SK-N-SH (cell line): ENCODE results near the gene OLFM1. TPM values are rescaled to one million over a fixed set of nuclear protein-coding genes. Genes with fewer than 3 reads are reported as not detected.

Experiments used
- CTCF ChIA-PET: fragments of 300-600, 350-600 bp; formaldehyde crosslinking; extraction: SDS; loops from one replicate; lab custom pipeline; 2021; lab: Yijun Ruan, JAX
- POLR2A ChIA-PET: fragments of 350-600 bp; sonication (Branson Sonifier 250); formaldehyde crosslinking; extraction: SDS; loops from one replicate; lab custom pipeline; 2020; ENCODE audit warnings: antibody characterized with exemption, inconsistent platforms; lab: Yijun Ruan, JAX
- DNase-seq: peaks from one replicate; pipeline ENCODE4 v3.0.0; 2012
- H2AFZ ChIP-seq: fragments of 200-600 bp; sonication (generic); 2 replicates; pipeline ENCODE4 v1.8.1; 2016; ENCODE audit warnings: antibody characterized with exemption, mild to moderate bottlenecking, low read depth
- H3F3A ChIP-seq: fragments of 200-600 bp; sonication (generic); replicated peaks from 2 replicates; pipeline ENCODE3; 2016; ENCODE audit warnings: antibody characterized with exemption, mild to moderate bottlenecking; ENCODE audit not compliant: insufficient read depth
- H3K27ac ChIP-seq, 2 experiments: fragments of 200-500 bp in 1 of 2; fragments of 200-600 bp in 1 of 2; sonication (Bioruptor generic) in 1 of 2; sonication (generic), shearing (Covaris generic) in 1 of 2; 2 replicates each; pipeline versions ENCODE4 v1.5.1 to v1.6.1; 2014 to 2016; ENCODE audit warnings: low read depth in 2 of 2, inconsistent platforms in 1 of 2, low read length in 1 of 2, mild to moderate bottlenecking in 1 of 2, mixed read lengths in 1 of 2
- H3K27me3 ChIP-seq: fragments of 200-600 bp; sonication (generic), shearing (Covaris generic); 2 replicates; pipeline ENCODE4 v1.6.1; 2016; ENCODE audit warnings: mixed run types; ENCODE audit not compliant: insufficient read depth
- H3K36me3 ChIP-seq, 2 experiments: fragments of 200-500 bp in 1 of 2; fragments of 200-600 bp in 1 of 2; sonication (Bioruptor generic) in 1 of 2; sonication (generic) in 1 of 2; replicated peaks in 1 of 2; 2 replicates each; pipeline versions ENCODE3 to v1.5.1; 2014 to 2016; ENCODE audit warnings: low read length in 1 of 2, mild to moderate bottlenecking in 1 of 2; ENCODE audit not compliant: insufficient read depth in 2 of 2, control insufficient read depth in 1 of 2
- H3K4me1 ChIP-seq, 2 experiments: fragments of 200-500 bp in 1 of 2; fragments of 200-600 bp in 1 of 2; sonication (Bioruptor generic) in 1 of 2; sonication (generic), shearing (Covaris generic) in 1 of 2; 2 replicates each; pipeline versions ENCODE4 v1.5.1 to v1.6.1; 2014 to 2016; ENCODE audit warnings: low read depth in 1 of 2, low read length in 1 of 2, mixed run types in 1 of 2; ENCODE audit not compliant: insufficient read depth in 2 of 2, control insufficient read depth in 1 of 2
- H3K4me2 ChIP-seq: fragments of 200-600 bp; sonication (generic), shearing (Covaris generic); 2 replicates; pipeline ENCODE4 v1.6.1; 2017; ENCODE audit warnings: mixed run types
- H3K4me3 ChIP-seq, 2 experiments: fragments of 200-500 bp in 1 of 2; fragments of 200-600 bp in 1 of 2; sonication (Bioruptor generic) in 1 of 2; sonication (generic), shearing (Covaris generic) in 1 of 2; 2 replicates each; pipeline versions ENCODE4 v1.5.1 to v1.8.1; 2014 to 2016; ENCODE audit warnings: low read depth in 2 of 2, inconsistent platforms in 1 of 2, low read length in 1 of 2, mild to moderate bottlenecking in 1 of 2, mixed read lengths in 1 of 2, moderate library complexity in 1 of 2
- H3K79me2 ChIP-seq: fragments of 200-600 bp; sonication (generic); 2 replicates; pipeline ENCODE4 v1.8.1; 2017; ENCODE audit warnings: mild to moderate bottlenecking; ENCODE audit not compliant: insufficient read depth
- H3K9ac ChIP-seq: fragments of 200-600 bp; sonication (generic); 2 replicates; pipeline ENCODE4 v1.6.1; 2017; ENCODE audit warnings: mixed run types
- H3K9me2 ChIP-seq: fragments of 200-600 bp; sonication (generic); 2 replicates; pipeline ENCODE4 v1.6.1; 2017; ENCODE audit warnings: mixed run types
- H3K9me3 ChIP-seq: fragments of 200-600 bp; sonication (generic); 2 replicates; pipeline ENCODE4 v1.6.1; 2017; ENCODE audit warnings: mixed run types, mild to moderate bottlenecking, moderate library complexity
- H4K20me1 ChIP-seq: fragments of 200-600 bp; sonication (generic); 2 replicates; pipeline ENCODE4 v1.6.1; 2017; ENCODE audit warnings: mild to moderate bottlenecking, mixed run types; ENCODE audit not compliant: insufficient read depth
- CHD2 ChIP-seq: fragments of 150-350 bp; IDR thresholded peaks from 2 replicates; pipeline ENCODE4 v1.6.1; 2018; ENCODE audit warnings: low read length; ENCODE audit not compliant: partially characterized antibody
- EZH2phosphoT487 ChIP-seq: fragments of 200-600 bp; sonication (generic); IDR thresholded peaks from 2 replicates; pipeline ENCODE4 v1.6.1; 2017; ENCODE audit warnings: low read depth, mixed run types, mild to moderate bottlenecking, antibody characterized with exemption, moderate library complexity, borderline replicate concordance
- FOXJ3 ChIP-seq: sonication (generic); formaldehyde crosslinking; IDR thresholded peaks from 2 replicates; pipeline ENCODE4 v1.5.1; 2020; ENCODE audit warnings: mild to moderate bottlenecking, missing genetic modification reagents
- FOXM1 ChIP-seq: IDR thresholded peaks from 2 replicates; pipeline ENCODE4 v1.4.0; 2012; ENCODE audit warnings: low read depth, mild to moderate bottlenecking
- GABPA ChIP-seq: IDR thresholded peaks from 2 replicates; pipeline ENCODE4 v1.4.0; 2012; ENCODE audit warnings: low read depth, mild to moderate bottlenecking
- GATA2 ChIP-seq: sonication (generic); formaldehyde crosslinking; IDR thresholded peaks from 2 replicates; pipeline ENCODE4 v1.5.0; 2020; ENCODE audit warnings: mild to moderate bottlenecking, missing genetic modification reagents
- NFIC ChIP-seq: IDR thresholded peaks from 2 replicates; pipeline ENCODE4 v1.4.0; 2012; ENCODE audit warnings: borderline replicate concordance
- RAD21 ChIP-seq: IDR thresholded peaks from 2 replicates; pipeline ENCODE4 v1.6.1; 2012; ENCODE audit warnings: mild to moderate bottlenecking, low read length
- RCOR1 ChIP-seq: fragments of 150-350 bp; IDR thresholded peaks from 2 replicates; pipeline ENCODE4 v1.6.1; 2017; ENCODE audit warnings: antibody characterized with exemption, low read length
- RFX5 ChIP-seq: IDR thresholded peaks from 2 replicates; pipeline ENCODE4 v1.6.1; 2012; ENCODE audit warnings: mild to moderate bottlenecking, improper control_type of control experiment, low read length
- TAF1 ChIP-seq: IDR thresholded peaks from 2 replicates; pipeline ENCODE4 v1.6.1; 2012; ENCODE audit warnings: low read depth, mild to moderate bottlenecking, low read length, moderate library complexity, borderline replicate concordance
- YY1 ChIP-seq: IDR thresholded peaks from 2 replicates; pipeline ENCODE4 v1.4.0; 2012; ENCODE audit warnings: low read depth, mild to moderate bottlenecking
- WGBS: methylation state at CpG from one replicate; pipeline ENCODE4 v1.1.6; 2017; ENCODE audit warnings: low lambda C conversion rate; 5-methylcytosine and 5-hydroxymethylcytosine counted together
- polyA plus RNA-seq, 3 experiments: library from polyadenylated mRNA; depleted of rRNA; stranded (reverse); fragments of >200 nt; gene quantifications; 2 replicates each; pipeline ENCODE4 v1.2.3, GENCODE V29; 2012
- TF ChIP-seq, protein P1 (sequence below): fragments of 200-600 bp; sonication (generic); IDR thresholded peaks from 2 replicates; pipeline ENCODE4 v1.6.1; 2017; ENCODE audit warnings: antibody characterized with exemption, mild to moderate bottlenecking, moderate library complexity
- TF ChIP-seq, protein P2 (sequence below): IDR thresholded peaks from 2 replicates; pipeline ENCODE4 v1.4.0; 2012; ENCODE audit warnings: low read depth, borderline replicate concordance
- TF ChIP-seq, protein P3 (sequence below): fragments of 150-350 bp; IDR thresholded peaks from 2 replicates; pipeline ENCODE4 v1.6.1; 2016; ENCODE audit warnings: mild to moderate bottlenecking, low read depth, low read length
- TF ChIP-seq, protein P4 (sequence below): IDR thresholded peaks from 2 replicates; pipeline ENCODE4 v1.4.0; 2012; ENCODE audit warnings: low read depth, borderline replicate concordance

OLFM1 gene
- polyA plus RNA-seq, 1 of the 3 experiments (the other 2 are of a cell fraction) = 15.9 TPM

DNA sequence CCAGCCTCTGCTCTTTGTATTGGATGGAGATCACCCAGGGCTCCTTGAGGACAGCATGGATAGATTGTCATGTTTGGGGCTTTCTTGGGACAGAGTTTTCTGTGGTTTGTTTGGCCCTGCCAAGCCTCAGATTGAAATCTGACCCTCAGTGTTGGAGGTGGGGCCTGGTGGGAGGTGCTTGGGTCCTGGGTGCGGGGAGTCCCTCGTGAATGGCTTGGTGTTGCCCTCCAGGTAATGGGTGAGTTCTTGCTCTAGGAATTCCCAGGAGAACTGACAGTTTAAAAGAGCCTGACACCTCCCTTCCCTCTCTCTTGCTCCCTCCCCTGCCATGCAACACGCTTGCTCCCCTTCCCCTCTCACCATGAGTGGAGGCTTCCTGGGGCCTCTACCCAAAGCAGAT is 48.6 kb upstream of the OLFM1 start:
- TF ChIP-seq CHD2 (no peak), FOXM1 (no peak), YY1 (no peak), RFX5 (no peak), GABPA (no peak), RCOR1 (no peak), GATA2 (CRISPR knock-in tag) (no peak), TAF1 (no peak)
- TF ChIP-seq, protein P1, sequence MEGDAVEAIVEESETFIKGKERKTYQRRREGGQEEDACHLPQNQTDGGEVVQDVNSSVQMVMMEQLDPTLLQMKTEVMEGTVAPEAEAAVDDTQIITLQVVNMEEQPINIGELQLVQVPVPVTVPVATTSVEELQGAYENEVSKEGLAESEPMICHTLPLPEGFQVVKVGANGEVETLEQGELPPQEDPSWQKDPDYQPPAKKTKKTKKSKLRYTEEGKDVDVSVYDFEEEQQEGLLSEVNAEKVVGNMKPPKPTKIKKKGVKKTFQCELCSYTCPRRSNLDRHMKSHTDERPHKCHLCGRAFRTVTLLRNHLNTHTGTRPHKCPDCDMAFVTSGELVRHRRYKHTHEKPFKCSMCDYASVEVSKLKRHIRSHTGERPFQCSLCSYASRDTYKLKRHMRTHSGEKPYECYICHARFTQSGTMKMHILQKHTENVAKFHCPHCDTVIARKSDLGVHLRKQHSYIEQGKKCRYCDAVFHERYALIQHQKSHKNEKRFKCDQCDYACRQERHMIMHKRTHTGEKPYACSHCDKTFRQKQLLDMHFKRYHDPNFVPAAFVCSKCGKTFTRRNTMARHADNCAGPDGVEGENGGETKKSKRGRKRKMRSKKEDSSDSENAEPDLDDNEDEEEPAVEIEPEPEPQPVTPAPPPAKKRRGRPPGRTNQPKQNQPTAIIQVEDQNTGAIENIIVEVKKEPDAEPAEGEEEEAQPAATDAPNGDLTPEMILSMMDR = no peak
- TF ChIP-seq, protein P2, sequence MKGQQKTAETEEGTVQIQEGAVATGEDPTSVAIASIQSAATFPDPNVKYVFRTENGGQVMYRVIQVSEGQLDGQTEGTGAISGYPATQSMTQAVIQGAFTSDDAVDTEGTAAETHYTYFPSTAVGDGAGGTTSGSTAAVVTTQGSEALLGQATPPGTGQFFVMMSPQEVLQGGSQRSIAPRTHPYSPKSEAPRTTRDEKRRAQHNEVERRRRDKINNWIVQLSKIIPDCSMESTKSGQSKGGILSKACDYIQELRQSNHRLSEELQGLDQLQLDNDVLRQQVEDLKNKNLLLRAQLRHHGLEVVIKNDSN = no peak
- TF ChIP-seq, all 33 proteins: peak for 0
- H3K27me3 ChIP-seq = no peaks in the 10 kb centered on the region
- no peaks in the 10 kb centered on the region for H3K9me3 ChIP-seq
- no peak for DNase-seq
- no peaks in the 10 kb centered on the region for H3K36me3 ChIP-seq
- H3F3A ChIP-seq = no peaks in the 10 kb centered on the region
- no peak overlapping the region for H2AFZ ChIP-seq
- no peak overlapping the region for H3K4me2 ChIP-seq
- POLR2A ChIA-PET = no interaction called here
- H3K4me3 ChIP-seq = no peak overlapping the region
- H3K4me1 ChIP-seq = no peaks in the 10 kb centered on the region
- H4K20me1 ChIP-seq = no peaks in the 10 kb centered on the region
- no peaks in the 10 kb centered on the region for H3K79me2 ChIP-seq
- CTCF ChIA-PET = no interaction called here
- no peaks in the 10 kb centered on the region for H3K9me2 ChIP-seq
- no peak overlapping the region for H3K9ac ChIP-seq
- H3K27ac ChIP-seq = no peak overlapping the region
- WGBS = 23% methylated on average over 3 of the region's 3 CpGs

DNA sequence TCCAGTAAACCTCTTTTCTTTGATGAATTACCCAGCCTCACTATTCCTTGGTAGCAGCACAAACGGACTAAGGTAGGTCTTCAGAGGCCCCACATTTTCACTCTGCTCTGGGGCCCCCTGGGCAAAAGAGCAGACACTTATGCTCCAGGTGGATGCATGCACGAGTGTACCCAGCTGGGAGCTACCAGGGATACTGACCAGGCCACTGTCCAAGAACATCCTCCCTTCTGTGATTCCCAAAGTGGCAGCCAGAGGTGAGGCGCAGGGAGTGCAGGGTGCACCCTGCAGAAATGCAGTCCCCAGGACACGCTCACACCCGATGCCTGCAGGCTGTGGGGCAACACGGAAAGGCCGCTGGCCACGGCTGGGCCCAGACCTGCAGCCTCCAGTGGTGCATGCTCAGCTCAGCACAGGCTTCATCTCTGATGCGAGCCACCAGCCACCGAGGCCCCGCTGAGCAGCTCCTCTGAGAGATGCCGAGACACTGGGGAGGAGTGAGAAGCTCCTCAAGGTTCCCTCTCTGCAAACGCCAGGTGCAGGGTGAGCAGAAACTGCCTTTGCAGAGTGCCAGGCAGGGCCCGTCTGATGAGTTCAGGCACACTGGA is 48.1 kb upstream of the OLFM1 start:
- no peak overlapping the region for H3K27ac ChIP-seq
- 19% methylated on average over 12 of the region's 14 CpGs for WGBS
- no peaks in the 10 kb centered on the region for H3F3A ChIP-seq
- ChIA-PET POLR2A (no interaction called here), CTCF (no interaction called here)
- no peaks in the 10 kb centered on the region for H3K36me3 ChIP-seq
- no peak overlapping the region for H3K4me2 ChIP-seq
- no peaks in the 10 kb centered on the region for H3K4me1 ChIP-seq
- no peaks in the 10 kb centered on the region for H3K9me2 ChIP-seq
- H3K9me3 ChIP-seq = no peaks in the 10 kb centered on the region
- no peaks in the 10 kb centered on the region for H3K79me2 ChIP-seq
- DNase-seq = no peak
- H2AFZ ChIP-seq = no peak overlapping the region
- H3K27me3 ChIP-seq = no peaks in the 10 kb centered on the region
- no peak overlapping the region for H3K9ac ChIP-seq
- H4K20me1 ChIP-seq = no peaks in the 10 kb centered on the region
- H3K4me3 ChIP-seq = no peak overlapping the region
- TF ChIP-seq FOXJ3 (CRISPR knock-in tag) (no peak), NFIC (no peak), YY1 (no peak), RFX5 (no peak), RCOR1 (no peak), GABPA (no peak), RAD21 (no peak), EZH2phosphoT487 (no peak)
- TF ChIP-seq, protein P3, sequence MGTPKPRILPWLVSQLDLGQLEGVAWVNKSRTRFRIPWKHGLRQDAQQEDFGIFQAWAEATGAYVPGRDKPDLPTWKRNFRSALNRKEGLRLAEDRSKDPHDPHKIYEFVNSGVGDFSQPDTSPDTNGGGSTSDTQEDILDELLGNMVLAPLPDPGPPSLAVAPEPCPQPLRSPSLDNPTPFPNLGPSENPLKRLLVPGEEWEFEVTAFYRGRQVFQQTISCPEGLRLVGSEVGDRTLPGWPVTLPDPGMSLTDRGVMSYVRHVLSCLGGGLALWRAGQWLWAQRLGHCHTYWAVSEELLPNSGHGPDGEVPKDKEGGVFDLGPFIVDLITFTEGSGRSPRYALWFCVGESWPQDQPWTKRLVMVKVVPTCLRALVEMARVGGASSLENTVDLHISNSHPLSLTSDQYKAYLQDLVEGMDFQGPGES = no peak
- TF ChIP-seq, protein P4, sequence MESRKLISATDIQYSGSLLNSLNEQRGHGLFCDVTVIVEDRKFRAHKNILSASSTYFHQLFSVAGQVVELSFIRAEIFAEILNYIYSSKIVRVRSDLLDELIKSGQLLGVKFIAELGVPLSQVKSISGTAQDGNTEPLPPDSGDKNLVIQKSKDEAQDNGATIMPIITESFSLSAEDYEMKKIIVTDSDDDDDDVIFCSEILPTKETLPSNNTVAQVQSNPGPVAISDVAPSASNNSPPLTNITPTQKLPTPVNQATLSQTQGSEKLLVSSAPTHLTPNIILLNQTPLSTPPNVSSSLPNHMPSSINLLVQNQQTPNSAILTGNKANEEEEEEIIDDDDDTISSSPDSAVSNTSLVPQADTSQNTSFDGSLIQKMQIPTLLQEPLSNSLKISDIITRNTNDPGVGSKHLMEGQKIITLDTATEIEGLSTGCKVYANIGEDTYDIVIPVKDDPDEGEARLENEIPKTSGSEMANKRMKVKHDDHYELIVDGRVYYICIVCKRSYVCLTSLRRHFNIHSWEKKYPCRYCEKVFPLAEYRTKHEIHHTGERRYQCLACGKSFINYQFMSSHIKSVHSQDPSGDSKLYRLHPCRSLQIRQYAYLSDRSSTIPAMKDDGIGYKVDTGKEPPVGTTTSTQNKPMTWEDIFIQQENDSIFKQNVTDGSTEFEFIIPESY = no peak
